ENCODE results near the gene TBATA. TPM values are rescaled to one million over a fixed set of nuclear protein-coding genes. Genes with fewer than 3 reads are reported as not detected.

Gene TBATA
- total RNA-seq, 4 donors from 2014 or later = not detected

DNA sequence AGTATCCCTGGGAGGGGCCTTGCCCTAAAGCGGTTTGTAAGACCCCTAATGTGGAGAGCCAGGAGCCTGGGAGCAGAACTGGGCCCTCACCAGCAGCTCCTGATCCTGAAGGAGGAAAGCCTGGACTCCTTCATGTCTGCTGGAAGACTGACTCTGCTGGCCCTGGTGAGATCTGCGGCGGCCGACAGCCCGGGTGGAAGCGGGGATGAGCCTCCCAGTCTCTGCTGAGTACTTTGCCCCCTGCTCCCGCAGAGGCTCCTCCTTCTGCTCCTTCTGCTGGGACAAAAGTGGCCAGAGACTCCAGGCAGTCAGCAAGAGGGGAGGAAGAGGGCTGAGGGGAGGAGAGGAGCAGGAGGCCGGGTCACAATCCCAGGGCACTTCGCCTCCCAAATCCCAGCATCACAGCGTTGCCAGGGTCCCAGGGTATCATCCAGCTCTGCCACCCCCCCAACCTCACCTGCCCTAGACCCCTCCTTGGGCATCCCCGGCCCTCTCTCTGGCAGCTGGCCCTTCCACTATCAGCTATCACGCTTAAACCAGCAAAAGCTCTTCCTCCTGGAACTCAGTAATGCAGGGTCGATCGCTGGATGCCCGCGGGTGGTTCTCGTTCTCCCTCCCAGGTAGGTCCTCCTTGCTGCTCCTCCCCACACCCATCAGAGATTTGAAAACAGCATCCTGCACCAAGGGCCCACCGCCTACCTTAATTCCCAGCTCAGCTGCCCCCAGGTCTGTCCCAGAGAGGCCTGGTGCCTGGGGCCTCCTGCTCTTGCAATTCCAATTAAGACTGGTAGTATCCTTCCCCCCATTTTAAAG, 7.9 kb downstream of the TBATA start:
- intact Hi-C loops (cut with DNase I; ENCODE audit: low total_unique reads) = no loop called here
- no peak for DNase-seq
- Histone ChIP-seq H3K4me1 (no peaks in the 10 kb centered on the region), H3K4me3 (no peak overlapping the region), H3K27ac (no peak overlapping the region), H3K27me3 (no peaks in the 10 kb centered on the region), H3K9me3 (no peaks in the 10 kb centered on the region), H3K36me3 (no peaks in the 10 kb centered on the region)
- TF ChIP-seq CTCF (IDR thresholded peaks at IDR 0.05) (no peak), POLR2A (IDR thresholded peaks at IDR 0.05) (no peak)

GRCh38 chr10:70776455-70777005, 8.6 kb downstream of the TBATA start:
- H3K9me3 ChIP-seq = no peaks in the 10 kb centered on the region
- H3K27ac ChIP-seq = no peak overlapping the region
- intact Hi-C loops (cut with DNase I; ENCODE audit: low total_unique reads) = no loop called here
- DNase-seq = no peak
- no peaks in the 10 kb centered on the region for H3K36me3 ChIP-seq
- TF ChIP-seq POLR2A (IDR thresholded peaks at IDR 0.05) (no peak), CTCF (IDR thresholded peaks at IDR 0.05) (no peak)
- no peaks in the 10 kb centered on the region for H3K27me3 ChIP-seq
- no peak overlapping the region for H3K4me3 ChIP-seq
- no peaks in the 10 kb centered on the region for H3K4me1 ChIP-seq

- H3K4me3 ChIP-seq = no peak overlapping the region
- TF ChIP-seq CTCF (IDR thresholded peaks at IDR 0.05) (no peak), POLR2A (IDR thresholded peaks at IDR 0.05) (no peak)
- DNase-seq = no peak
- intact Hi-C loops (cut with DNase I; ENCODE audit: low total_unique reads) = no loop called here
- H3K27ac ChIP-seq = no peak overlapping the region
- no peaks in the 10 kb centered on the region for H3K4me1 ChIP-seq
- H3K36me3 ChIP-seq = no peaks in the 10 kb centered on the region
- H3K9me3 ChIP-seq = no peaks in the 10 kb centered on the region
- no peaks in the 10 kb centered on the region for H3K27me3 ChIP-seq
These were observed 9.3 kb downstream of the TBATA start for GRCh38 chr10:70775679-70776454.

DNA sequence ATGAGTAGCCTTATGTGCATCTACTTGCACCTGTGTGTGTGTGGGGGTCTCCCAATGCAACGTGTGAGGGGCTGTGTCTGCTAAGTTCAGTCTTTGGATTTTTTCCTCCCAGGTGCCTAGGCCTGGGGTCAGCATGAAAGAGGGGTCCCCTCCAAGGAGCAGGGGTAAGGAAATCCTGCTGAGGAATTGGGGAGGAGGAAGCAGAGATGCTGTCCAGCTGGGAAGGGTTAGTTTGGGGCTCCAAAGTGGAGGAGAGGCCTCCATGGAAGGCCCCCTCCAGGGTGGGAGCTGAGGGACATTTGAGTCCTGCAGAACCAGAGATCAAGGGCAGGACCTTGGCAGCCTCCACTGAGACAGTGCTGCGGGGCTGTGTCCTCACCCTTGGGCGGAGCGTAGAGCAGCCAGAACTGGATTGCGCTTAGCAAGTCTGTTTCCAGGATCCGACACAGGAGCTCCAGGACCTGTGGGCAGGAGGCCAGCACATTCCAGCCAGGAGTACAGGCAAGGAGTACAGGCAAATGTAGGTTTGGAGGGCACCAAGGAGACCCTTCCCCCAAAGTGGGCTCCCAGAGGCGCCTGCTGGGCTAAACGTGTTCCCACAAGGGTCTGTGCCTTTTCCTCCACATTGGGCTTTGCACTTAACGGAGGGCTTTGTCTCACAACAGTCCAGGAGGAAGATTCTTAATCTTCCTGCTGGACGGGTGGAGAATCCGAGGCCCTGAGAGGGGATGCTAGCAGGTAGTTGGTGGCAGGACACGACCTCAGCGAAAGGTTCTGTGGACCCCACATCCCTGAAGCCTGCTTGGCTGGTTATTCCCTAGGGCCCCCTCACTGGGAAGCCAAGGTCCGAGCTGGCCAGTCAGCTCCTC, 10.1 kb downstream of the TBATA start:
- intact Hi-C loops (cut with DNase I; ENCODE audit: low total_unique reads) = no loop called here

More for the DNA sequence above, 10.1 kb downstream of the TBATA start:
- Histone ChIP-seq H3K36me3 (no peaks in the 10 kb centered on the region), H3K4me1 (no peaks in the 10 kb centered on the region), H3K27ac (no peak overlapping the region), H3K4me3 (no peak overlapping the region), H3K27me3 (no peaks in the 10 kb centered on the region), H3K9me3 (no peaks in the 10 kb centered on the region)
- no peak for TF ChIP-seq POLR2A (IDR thresholded peaks at IDR 0.05)
- TF ChIP-seq CTCF (IDR thresholded peaks at IDR 0.05) = no peak
- DNase-seq = no peak

Data from uterus (tissue), 4 donors.